GM23338 (cell line): ENCODE results near the gene IRAK2. TPM values are rescaled to one million over a fixed set of nuclear protein-coding genes. Genes with fewer than 3 reads are reported as not detected.

Experiments
- ATAC-seq: fragments of 200-7000 bp; cut with Tn5 transposase; 3 replicates; pipeline ENCODE4 v1.9.1; 2020
- DNase-seq: peaks from one replicate; pipeline ENCODE4 v3.0.0-alpha.2; 2015; ENCODE audit warnings: low spot score
- H2AFZ ChIP-seq: fragments of 200-600 bp; sonication (generic); 2 replicates; pipeline ENCODE4 v1.8.0; 2016; ENCODE audit warnings: antibody characterized with exemption, mild to moderate bottlenecking, moderate library complexity
- H3F3A ChIP-seq: fragments of 200-600 bp; sonication (generic); replicated peaks from 2 replicates; pipeline ENCODE4 v1.8.0; 2017; ENCODE audit warnings: antibody characterized with exemption, mixed run types, low read depth
- H3K27ac ChIP-seq: fragments of 200-600 bp; sonication (generic); 2 replicates; pipeline ENCODE4 v1.6.1; 2016; ENCODE audit warnings: low read depth
- H3K27me3 ChIP-seq: fragments of 200-600 bp; sonication (generic); 2 replicates; pipeline ENCODE4 v1.8.0; 2016; ENCODE audit warnings: mild to moderate bottlenecking, mixed run types, moderate library complexity; ENCODE audit not compliant: insufficient read depth
- H3K36me3 ChIP-seq: fragments of 200-600 bp; sonication (generic); 2 replicates; pipeline ENCODE4 v1.8.0; 2016; ENCODE audit warnings: mild to moderate bottlenecking; ENCODE audit not compliant: insufficient read depth
- H3K4me1 ChIP-seq: fragments of 200-600 bp; sonication (generic); 2 replicates; pipeline ENCODE4 v1.8.0; 2016; ENCODE audit warnings: mild to moderate bottlenecking, moderate library complexity; ENCODE audit not compliant: insufficient read depth
- H3K4me2 ChIP-seq: fragments of 200-600 bp; sonication (generic); 2 replicates; pipeline ENCODE4 v1.7.1; 2017; ENCODE audit warnings: mixed run types
- H3K4me3 ChIP-seq: fragments of 200-600 bp; sonication (generic); 2 replicates; pipeline ENCODE4 v1.6.1; 2016; ENCODE audit warnings: mixed run types
- H3K79me2 ChIP-seq: fragments of 200-600 bp; sonication (generic); replicated peaks from 2 replicates; pipeline ENCODE4 v1.8.0; 2017; ENCODE audit warnings: mild to moderate bottlenecking; ENCODE audit not compliant: insufficient read depth
- H3K9me2 ChIP-seq: fragments of 200-600 bp; sonication (generic); 2 replicates; pipeline ENCODE4 v1.8.0; 2017; ENCODE audit not compliant: insufficient read depth
- H4K20me1 ChIP-seq: fragments of 200-600 bp; sonication (generic); replicated peaks from 2 replicates; pipeline ENCODE4 v1.8.0; 2017; ENCODE audit warnings: mild to moderate bottlenecking; ENCODE audit not compliant: insufficient read depth
- H3K27ac Mint-ChIP-seq: 2 replicates; pipeline ENCODE4 v1.8.0; 2020; ENCODE audit warnings: inconsistent platforms, mild to moderate bottlenecking, moderate library complexity, mixed read lengths
- H3K27me3 Mint-ChIP-seq: 3 replicates; pipeline ENCODE4 v1.8.0; 2022; ENCODE audit warnings: low read depth, mild to moderate bottlenecking, moderate library complexity, mixed read lengths, inconsistent platforms; ENCODE audit not compliant: insufficient read depth, poor library complexity
- H3K36me3 Mint-ChIP-seq: 3 replicates; pipeline ENCODE4 v1.8.0; 2021; ENCODE audit warnings: low read depth, mild to moderate bottlenecking, inconsistent platforms, moderate library complexity, mixed read lengths
- H3K4me1 Mint-ChIP-seq: 3 replicates; pipeline ENCODE4 v1.8.0; 2020; ENCODE audit warnings: mild to moderate bottlenecking, inconsistent platforms, mixed read lengths
- H3K4me3 Mint-ChIP-seq: 3 replicates; pipeline ENCODE4 v1.8.0; 2021; ENCODE audit warnings: moderate library complexity, mild to moderate bottlenecking, inconsistent platforms, mixed read lengths
- H3K9me3 Mint-ChIP-seq: 3 replicates; pipeline ENCODE4 v1.8.0; 2020; ENCODE audit warnings: moderate library complexity, mild to moderate bottlenecking, inconsistent platforms, mixed read lengths
- CREB1 ChIP-seq: fragments of 250-450 bp; sonication (Bioruptor Pico); IDR thresholded peaks from 2 replicates; pipeline ENCODE4 v1.5.0; 2020; ENCODE audit warnings: low read depth, mild to moderate bottlenecking, moderate library complexity
- EZH2 ChIP-seq: fragments of 200-600 bp; sonication (generic); IDR thresholded peaks from one replicate; pipeline ENCODE4 v1.8.0; 2017; ENCODE audit warnings: antibody characterized with exemption, mild to moderate bottlenecking, low read depth; ENCODE audit not compliant: unreplicated experiment
- EZH2phosphoT487 ChIP-seq: fragments of 200-600 bp; sonication (generic); IDR thresholded peaks from one replicate; pipeline ENCODE4 v1.8.1; 2018; ENCODE audit warnings: antibody characterized with exemption; ENCODE audit not compliant: unreplicated experiment
- JUNB ChIP-seq: IDR thresholded peaks from one replicate; pipeline ENCODE4 v1.6.1; 2016; ENCODE audit warnings: antibody characterized with exemption; ENCODE audit not compliant: unreplicated experiment
- NANOG ChIP-seq: IDR thresholded peaks from 2 replicates; pipeline ENCODE4 v1.6.1; 2016; ENCODE audit warnings: antibody characterized with exemption, borderline replicate concordance
- POLR2AphosphoS5 ChIP-seq: IDR thresholded peaks from 2 replicates; pipeline ENCODE4 v1.6.1; 2016; ENCODE audit warnings: antibody characterized with exemption, low read depth
- STAT1 ChIP-seq: IDR thresholded peaks from one replicate; pipeline ENCODE4 v1.6.1; 2016; ENCODE audit warnings: antibody characterized with exemption; ENCODE audit not compliant: unreplicated experiment
- ZNF114 ChIP-seq: fragments of 250-450 bp; sonication (Bioruptor Pico); IDR thresholded peaks from 2 replicates; pipeline ENCODE4 v1.5.0; 2020; ENCODE audit warnings: mild to moderate bottlenecking, moderate library complexity
- polyA plus RNA-seq: library from polyadenylated mRNA; unstranded; fragments of >200 nt; fragmentation: Nextera tagmentation; extraction: Ambion mirVana; gene quantifications from 2 replicates; pipeline ENCODE4 v1.2.1, GENCODE V29; 2016
- total RNA-seq: library from RNA; depleted of rRNA; stranded (reverse); fragments of >200 nt; shearing (Covaris generic); gene quantifications from 2 replicates; pipeline ENCODE4 v1.2.3, GENCODE V29; 2014
- TF ChIP-seq, protein P1 (sequence below): IDR thresholded peaks from 2 replicates; pipeline ENCODE4 v1.6.1; 2016; ENCODE audit warnings: antibody characterized with exemption
- TF ChIP-seq, protein P2 (sequence below): fragments of 250-450 bp; sonication (Bioruptor Pico); IDR thresholded peaks from 2 replicates; pipeline ENCODE4 v1.5.0; 2020; ENCODE audit warnings: mild to moderate bottlenecking, moderate library complexity
- TF ChIP-seq, protein P3 (sequence below): IDR thresholded peaks from one replicate; pipeline ENCODE4 v1.6.1; 2018; ENCODE audit warnings: antibody characterized with exemption; ENCODE audit not compliant: unreplicated experiment

Gene IRAK2
- total and polyA plus RNA-seq, 2 experiments from 2014 or later, result 0.37 to 1.4 TPM

DNA sequence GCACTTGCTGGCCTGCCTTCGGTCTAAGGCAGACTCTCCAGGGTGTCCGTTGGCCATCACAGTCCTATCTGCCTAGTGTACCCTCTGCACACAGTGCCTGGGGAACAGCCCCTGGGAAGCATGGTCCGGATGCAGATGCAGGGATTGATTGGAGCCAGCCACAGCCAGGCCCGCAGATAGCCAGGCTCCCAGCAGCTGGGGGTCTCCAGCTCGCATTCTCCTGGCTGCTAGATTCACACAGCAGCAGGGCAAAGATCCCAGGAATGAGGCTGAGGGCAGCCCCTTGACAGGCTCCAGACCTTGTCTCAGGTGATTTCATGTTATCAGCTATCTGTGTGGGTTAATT, 41.4 kb downstream of the IRAK2 start (continued):
- TF ChIP-seq, protein P1, sequence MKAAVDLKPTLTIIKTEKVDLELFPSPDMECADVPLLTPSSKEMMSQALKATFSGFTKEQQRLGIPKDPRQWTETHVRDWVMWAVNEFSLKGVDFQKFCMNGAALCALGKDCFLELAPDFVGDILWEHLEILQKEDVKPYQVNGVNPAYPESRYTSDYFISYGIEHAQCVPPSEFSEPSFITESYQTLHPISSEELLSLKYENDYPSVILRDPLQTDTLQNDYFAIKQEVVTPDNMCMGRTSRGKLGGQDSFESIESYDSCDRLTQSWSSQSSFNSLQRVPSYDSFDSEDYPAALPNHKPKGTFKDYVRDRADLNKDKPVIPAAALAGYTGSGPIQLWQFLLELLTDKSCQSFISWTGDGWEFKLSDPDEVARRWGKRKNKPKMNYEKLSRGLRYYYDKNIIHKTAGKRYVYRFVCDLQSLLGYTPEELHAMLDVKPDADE, result no peak
- TF ChIP-seq STAT1 (no peak), JUNB (no peak)

DNA sequence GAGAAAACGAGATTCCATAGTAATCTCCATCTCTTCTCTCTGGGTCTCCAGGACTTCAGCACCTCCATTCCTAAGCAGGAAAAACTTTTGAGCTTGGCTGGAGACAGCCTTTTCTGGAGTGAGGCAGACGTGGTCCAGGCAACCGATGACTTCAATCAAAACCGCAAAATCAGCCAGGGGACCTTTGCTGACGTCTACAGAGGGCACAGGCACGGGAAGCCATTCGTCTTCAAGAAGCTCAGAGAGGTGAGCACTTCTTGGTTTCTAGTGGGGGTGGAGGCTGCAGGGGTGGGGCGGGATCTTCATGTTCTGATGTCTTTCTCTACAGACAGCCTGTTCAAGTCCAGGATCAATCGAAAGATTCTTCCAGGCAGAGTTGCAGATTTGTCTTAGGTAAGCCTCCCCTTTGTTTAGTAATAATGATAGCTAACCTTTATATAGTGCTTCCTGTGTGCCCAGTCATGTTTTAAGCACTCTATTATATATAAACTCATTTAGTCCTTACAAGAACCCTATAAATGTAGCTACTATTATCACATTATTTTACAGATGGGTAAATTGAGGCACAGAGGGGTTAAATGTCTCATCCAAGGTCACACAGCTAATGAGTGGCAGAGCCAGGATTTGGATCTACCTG, 48.6 kb downstream of the IRAK2 start:
- no peaks in the 10 kb centered on the region for H3K27me3 ChIP-seq
- Mint-ChIP-seq H3K36me3 (peaks cover 12% of the 10 kb centered on the region), H3K27me3 (peaks cover 4% of the 10 kb centered on the region), H3K4me3 (no peak overlapping the region), H3K27ac (no peak overlapping the region), H3K9me3 (peaks cover 12% of the 10 kb centered on the region), H3K4me1 (no peaks in the 10 kb centered on the region)
- no peaks in the 10 kb centered on the region for H3F3A ChIP-seq
- no peaks in the 10 kb centered on the region for H3K4me1 ChIP-seq
- no peak for ATAC-seq
- no peak overlapping the region for H3K4me2 ChIP-seq
- no peaks in the 10 kb centered on the region for H4K20me1 ChIP-seq
- H3K79me2 ChIP-seq, result no peaks in the 10 kb centered on the region
- no peak overlapping the region for H3K27ac ChIP-seq
- no peaks in the 10 kb centered on the region for H3K9me2 ChIP-seq
- H2AFZ ChIP-seq, result no peak overlapping the region
- no peaks in the 10 kb centered on the region for H3K36me3 ChIP-seq
- H3K4me3 ChIP-seq, result no peak overlapping the region
- DNase-seq, result no peak
- TF ChIP-seq POLR2AphosphoS5 (no peak), EZH2 (no peak), EZH2phosphoT487 (no peak), JUNB (no peak), CREB1 (CRISPR knock-in tag) (no peak), NANOG (no peak), ZNF114 (no peak)
- TF ChIP-seq, protein P2, sequence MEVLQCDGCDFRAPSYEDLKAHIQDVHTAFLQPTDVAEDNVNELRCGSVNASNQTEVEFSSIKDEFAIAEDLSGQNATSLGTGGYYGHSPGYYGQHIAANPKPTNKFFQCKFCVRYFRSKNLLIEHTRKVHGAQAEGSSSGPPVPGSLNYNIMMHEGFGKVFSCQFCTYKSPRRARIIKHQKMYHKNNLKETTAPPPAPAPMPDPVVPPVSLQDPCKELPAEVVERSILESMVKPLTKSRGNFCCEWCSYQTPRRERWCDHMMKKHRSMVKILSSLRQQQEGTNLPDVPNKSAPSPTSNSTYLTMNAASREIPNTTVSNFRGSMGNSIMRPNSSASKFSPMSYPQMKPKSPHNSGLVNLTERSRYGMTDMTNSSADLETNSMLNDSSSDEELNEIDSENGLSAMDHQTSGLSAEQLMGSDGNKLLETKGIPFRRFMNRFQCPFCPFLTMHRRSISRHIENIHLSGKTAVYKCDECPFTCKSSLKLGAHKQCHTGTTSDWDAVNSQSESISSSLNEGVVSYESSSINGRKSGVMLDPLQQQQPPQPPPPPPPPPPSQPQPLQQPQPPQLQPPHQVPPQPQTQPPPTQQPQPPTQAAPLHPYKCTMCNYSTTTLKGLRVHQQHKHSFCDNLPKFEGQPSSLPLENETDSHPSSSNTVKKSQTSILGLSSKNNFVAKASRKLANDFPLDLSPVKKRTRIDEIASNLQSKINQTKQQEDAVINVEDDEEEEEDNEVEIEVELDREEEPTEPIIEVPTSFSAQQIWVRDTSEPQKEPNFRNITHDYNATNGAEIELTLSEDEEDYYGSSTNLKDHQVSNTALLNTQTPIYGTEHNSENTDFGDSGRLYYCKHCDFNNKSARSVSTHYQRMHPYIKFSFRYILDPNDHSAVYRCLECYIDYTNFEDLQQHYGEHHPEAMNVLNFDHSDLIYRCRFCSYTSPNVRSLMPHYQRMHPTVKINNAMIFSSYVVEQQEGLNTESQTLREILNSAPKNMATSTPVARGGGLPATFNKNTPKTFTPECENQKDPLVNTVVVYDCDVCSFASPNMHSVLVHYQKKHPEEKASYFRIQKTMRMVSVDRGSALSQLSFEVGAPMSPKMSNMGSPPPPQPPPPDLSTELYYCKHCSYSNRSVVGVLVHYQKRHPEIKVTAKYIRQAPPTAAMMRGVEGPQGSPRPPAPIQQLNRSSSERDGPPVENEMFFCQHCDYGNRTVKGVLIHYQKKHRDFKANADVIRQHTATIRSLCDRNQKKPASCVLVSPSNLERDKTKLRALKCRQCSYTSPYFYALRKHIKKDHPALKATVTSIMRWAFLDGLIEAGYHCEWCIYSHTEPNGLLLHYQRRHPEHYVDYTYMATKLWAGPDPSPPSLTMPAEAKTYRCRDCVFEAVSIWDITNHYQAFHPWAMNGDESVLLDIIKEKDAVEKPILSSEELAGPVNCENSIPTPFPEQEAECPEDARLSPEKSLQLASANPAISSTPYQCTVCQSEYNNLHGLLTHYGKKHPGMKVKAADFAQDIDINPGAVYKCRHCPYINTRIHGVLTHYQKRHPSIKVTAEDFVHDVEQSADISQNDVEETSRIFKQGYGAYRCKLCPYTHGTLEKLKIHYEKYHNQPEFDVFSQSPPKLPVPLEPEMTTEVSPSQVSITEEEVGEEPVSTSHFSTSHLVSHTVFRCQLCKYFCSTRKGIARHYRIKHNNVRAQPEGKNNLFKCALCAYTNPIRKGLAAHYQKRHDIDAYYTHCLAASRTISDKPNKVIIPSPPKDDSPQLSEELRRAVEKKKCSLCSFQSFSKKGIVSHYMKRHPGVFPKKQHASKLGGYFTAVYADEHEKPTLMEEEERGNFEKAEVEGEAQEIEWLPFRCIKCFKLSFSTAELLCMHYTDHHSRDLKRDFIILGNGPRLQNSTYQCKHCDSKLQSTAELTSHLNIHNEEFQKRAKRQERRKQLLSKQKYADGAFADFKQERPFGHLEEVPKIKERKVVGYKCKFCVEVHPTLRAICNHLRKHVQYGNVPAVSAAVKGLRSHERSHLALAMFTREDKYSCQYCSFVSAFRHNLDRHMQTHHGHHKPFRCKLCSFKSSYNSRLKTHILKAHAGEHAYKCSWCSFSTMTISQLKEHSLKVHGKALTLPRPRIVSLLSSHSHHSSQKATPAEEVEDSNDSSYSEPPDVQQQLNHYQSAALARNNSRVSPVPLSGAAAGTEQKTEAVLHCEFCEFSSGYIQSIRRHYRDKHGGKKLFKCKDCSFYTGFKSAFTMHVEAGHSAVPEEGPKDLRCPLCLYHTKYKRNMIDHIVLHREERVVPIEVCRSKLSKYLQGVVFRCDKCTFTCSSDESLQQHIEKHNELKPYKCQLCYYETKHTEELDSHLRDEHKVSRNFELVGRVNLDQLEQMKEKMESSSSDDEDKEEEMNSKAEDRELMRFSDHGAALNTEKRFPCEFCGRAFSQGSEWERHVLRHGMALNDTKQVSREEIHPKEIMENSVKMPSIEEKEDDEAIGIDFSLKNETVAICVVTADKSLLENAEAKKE (CRISPR knock-in tag), result no peak
- TF ChIP-seq, protein P3, sequence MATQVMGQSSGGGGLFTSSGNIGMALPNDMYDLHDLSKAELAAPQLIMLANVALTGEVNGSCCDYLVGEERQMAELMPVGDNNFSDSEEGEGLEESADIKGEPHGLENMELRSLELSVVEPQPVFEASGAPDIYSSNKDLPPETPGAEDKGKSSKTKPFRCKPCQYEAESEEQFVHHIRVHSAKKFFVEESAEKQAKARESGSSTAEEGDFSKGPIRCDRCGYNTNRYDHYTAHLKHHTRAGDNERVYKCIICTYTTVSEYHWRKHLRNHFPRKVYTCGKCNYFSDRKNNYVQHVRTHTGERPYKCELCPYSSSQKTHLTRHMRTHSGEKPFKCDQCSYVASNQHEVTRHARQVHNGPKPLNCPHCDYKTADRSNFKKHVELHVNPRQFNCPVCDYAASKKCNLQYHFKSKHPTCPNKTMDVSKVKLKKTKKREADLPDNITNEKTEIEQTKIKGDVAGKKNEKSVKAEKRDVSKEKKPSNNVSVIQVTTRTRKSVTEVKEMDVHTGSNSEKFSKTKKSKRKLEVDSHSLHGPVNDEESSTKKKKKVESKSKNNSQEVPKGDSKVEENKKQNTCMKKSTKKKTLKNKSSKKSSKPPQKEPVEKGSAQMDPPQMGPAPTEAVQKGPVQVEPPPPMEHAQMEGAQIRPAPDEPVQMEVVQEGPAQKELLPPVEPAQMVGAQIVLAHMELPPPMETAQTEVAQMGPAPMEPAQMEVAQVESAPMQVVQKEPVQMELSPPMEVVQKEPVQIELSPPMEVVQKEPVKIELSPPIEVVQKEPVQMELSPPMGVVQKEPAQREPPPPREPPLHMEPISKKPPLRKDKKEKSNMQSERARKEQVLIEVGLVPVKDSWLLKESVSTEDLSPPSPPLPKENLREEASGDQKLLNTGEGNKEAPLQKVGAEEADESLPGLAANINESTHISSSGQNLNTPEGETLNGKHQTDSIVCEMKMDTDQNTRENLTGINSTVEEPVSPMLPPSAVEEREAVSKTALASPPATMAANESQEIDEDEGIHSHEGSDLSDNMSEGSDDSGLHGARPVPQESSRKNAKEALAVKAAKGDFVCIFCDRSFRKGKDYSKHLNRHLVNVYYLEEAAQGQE, result no peak
- TF ChIP-seq, protein P1, result no peak
